GM12874 (cell line): ENCODE measurements around the gene IFT43.

Experiments
- CTCF ChIP-seq: IDR thresholded peaks from 2 replicates; pipeline ENCODE4 v1.5.1; 2011; ENCODE audit warnings: low read depth, mild to moderate bottlenecking, control low read depth, low read length, moderate library complexity; ENCODE audit not compliant: insufficient read depth

IFT43 gene

GRCh38 chr14:76115010-76115422, 129.5 kb downstream of the IFT43 start:
- no peak for TF ChIP-seq CTCF

GRCh38 chr14:76117789-76118484, 132.4 kb downstream of the IFT43 start:
- TF ChIP-seq CTCF, result no peak

GRCh38 chr14:76118594-76118993, 133.0 kb downstream of the IFT43 start:
- TF ChIP-seq CTCF, result no peak

- TF ChIP-seq CTCF, result no peak
Observed at GRCh38 chr14:76121089-76121748, 135.7 kb downstream of the IFT43 start.

- no peak for TF ChIP-seq CTCF
Observed at GRCh38 chr14:76123426-76124225, 138.1 kb downstream of the IFT43 start.

GRCh38 chr14:76125511-76125910, 139.9 kb downstream of the IFT43 start:
- TF ChIP-seq CTCF, result no peak

GRCh38 chr14:76126076-76126475, 140.5 kb downstream of the IFT43 start:
- TF ChIP-seq CTCF, result no peak
